ENCODE data around the gene LRRC38. TPM values are rescaled to one million over a fixed set of nuclear protein-coding genes. Genes with fewer than 3 reads are reported as not detected.

The LRRC38 gene
- total and polyA plus RNA-seq, 2 donors (not counting 1 experiment from before 2014, with no cell fraction given): not detected

DNA sequence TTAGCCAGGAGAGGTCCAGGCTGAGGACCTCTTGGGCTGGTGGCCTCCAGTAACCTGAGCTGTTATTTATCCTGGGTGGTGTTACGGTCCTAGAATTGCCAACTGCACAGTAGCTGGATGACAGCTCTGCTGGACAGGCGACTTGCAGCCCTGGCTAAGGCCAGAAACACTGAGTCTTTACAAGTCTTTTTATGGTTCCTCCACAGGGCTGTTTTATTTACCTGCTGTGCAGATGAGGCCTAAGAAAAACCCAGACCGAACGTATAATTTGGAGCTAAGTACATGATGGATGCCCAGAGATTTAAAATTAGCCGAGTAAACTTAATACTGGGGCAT is 30.4 kb upstream of the LRRC38 start:
- ATAC-seq (ENCODE audit: low read depth) (no peak), DNase-seq (no peak)
- H3K27me3 Mint-ChIP-seq: peaks cover 18% of the 10 kb centered on the region
- POLR2A ChIA-PET: no interaction called here
- Histone ChIP-seq H3K27me3 (replicated peaks in 1 of 4; ENCODE audit: control extremely low read depth in 1 of 4, control insufficient read depth in 3 of 4, insufficient read depth in 4 of 4, low read length in 3 of 4) (no peaks in the 10 kb centered on the region), H3K4me2 (replicated peaks; ENCODE audit: low read depth, low read length, poor library complexity, severe bottlenecking) (no peak overlapping the region), H4K20me1 (ENCODE audit: control insufficient read depth, insufficient read depth, low read length, poor library complexity, severe bottlenecking) (no peaks in the 10 kb centered on the region), H3K36me3 (replicated peaks in 1 of 2; ENCODE audit: control extremely low read depth in 1 of 2, control insufficient read depth in 1 of 2, extremely low read depth in 1 of 2, insufficient read depth in 2 of 2, low read length in 1 of 2) (no peaks in the 10 kb centered on the region), H3K4me3 (ENCODE audit: control extremely low read depth in 1 of 5, extremely low read depth in 1 of 5, insufficient read depth in 1 of 5, low read depth in 2 of 5, low read length in 4 of 5) (no peak overlapping the region), H3K4me1 (ENCODE audit: control insufficient read depth in 2 of 2, insufficient read depth in 2 of 2, low read length in 2 of 2) (no peaks in the 10 kb centered on the region), H2AFZ (ENCODE audit: insufficient read depth, low read depth, low read length, poor library complexity, severe bottlenecking) (no peak overlapping the region), H3K9me3 (ENCODE audit: control extremely low read depth in 1 of 3, control insufficient read depth in 2 of 3, insufficient read depth in 1 of 3, low read length in 2 of 3) (no peaks in the 10 kb centered on the region), H3K79me2 (ENCODE audit: control insufficient read depth, insufficient read depth, low read length) (no peaks in the 10 kb centered on the region), H3K27ac (ENCODE audit: low read length in 2 of 2) (no peak overlapping the region), H3K9ac (ENCODE audit: low read length) (no peak overlapping the region)
- TF ChIP-seq EZH2 (IDR thresholded peaks at IDR 0.05; ENCODE audit: borderline replicate concordance, insufficient read depth, low read depth, low read length, poor library complexity, severe bottlenecking): no peak
- TF ChIP-seq, protein P1, sequence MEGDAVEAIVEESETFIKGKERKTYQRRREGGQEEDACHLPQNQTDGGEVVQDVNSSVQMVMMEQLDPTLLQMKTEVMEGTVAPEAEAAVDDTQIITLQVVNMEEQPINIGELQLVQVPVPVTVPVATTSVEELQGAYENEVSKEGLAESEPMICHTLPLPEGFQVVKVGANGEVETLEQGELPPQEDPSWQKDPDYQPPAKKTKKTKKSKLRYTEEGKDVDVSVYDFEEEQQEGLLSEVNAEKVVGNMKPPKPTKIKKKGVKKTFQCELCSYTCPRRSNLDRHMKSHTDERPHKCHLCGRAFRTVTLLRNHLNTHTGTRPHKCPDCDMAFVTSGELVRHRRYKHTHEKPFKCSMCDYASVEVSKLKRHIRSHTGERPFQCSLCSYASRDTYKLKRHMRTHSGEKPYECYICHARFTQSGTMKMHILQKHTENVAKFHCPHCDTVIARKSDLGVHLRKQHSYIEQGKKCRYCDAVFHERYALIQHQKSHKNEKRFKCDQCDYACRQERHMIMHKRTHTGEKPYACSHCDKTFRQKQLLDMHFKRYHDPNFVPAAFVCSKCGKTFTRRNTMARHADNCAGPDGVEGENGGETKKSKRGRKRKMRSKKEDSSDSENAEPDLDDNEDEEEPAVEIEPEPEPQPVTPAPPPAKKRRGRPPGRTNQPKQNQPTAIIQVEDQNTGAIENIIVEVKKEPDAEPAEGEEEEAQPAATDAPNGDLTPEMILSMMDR (IDR thresholded peaks at IDR 0.05): no peak
- H3K27ac Mint-ChIP-seq: no peak overlapping the region
- CTCF ChIA-PET: interaction anchor here (0.7 kb wide), 1 partner anchor 182 kb away, joined by 5 read pairs; no protein-coding TSS in a partner anchor
- intact Hi-C loops (cut with micrococcal nuclease): no loop called here
- WGBS (ENCODE audit: insufficient coverage): 84% methylated on average over 2 of the region's 5 CpGs
- no peaks in the 10 kb centered on the region for H3K4me1 Mint-ChIP-seq
- no peaks in the 10 kb centered on the region for H3K9me3 Mint-ChIP-seq (ENCODE audit: insufficient read depth)
- H3K4me3 Mint-ChIP-seq: no peak overlapping the region

DNA sequence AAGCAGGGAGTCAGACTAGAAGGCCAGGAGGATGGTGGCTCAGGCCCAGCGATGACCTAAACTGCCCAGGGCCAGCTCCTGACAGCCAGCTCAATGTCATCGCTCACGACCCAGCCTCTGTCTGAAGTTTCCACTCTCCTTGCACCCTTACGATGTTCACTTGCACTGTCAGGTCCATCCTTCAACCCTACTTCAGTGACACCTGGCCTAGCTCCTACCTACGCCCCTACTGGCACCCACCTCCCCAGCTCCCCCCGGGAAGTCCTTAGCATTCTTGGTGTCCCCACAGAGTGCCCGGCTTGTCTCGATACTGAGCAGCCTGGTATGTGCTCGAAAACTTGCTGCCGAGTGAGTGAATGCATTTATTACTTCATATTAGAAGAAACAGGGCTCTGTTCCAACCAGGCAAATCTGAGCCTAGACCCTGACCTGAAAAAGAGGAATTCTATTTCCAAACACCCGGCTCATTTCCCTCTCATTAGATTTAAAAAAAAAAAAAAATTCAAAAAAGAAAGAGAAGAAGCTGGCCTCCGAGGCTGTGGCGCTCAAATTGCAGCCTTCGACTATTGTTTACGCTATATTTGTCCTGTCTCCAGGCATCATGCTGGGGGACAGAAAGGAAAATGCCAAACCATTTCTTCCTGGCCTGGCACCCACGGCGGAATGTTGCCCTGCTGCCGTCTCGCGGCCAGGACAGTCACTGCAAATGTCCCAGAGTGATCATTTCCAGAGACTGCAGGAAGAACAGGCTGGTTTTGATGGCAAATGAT is 29.8 kb upstream of the LRRC38 start:
- no peaks in the 10 kb centered on the region for H3K4me1 Mint-ChIP-seq
- intact Hi-C loops (cut with micrococcal nuclease): no loop called here
- TF ChIP-seq, protein P1 (IDR thresholded peaks at IDR 0.05): no peak
- no peak for TF ChIP-seq EZH2 (IDR thresholded peaks at IDR 0.05; ENCODE audit: borderline replicate concordance, insufficient read depth, low read depth, low read length, poor library complexity, severe bottlenecking)
- no peak for DNase-seq
- Histone ChIP-seq H3K79me2 (ENCODE audit: control insufficient read depth, insufficient read depth, low read length) (no peaks in the 10 kb centered on the region), H3K4me1 (ENCODE audit: control insufficient read depth in 2 of 2, insufficient read depth in 2 of 2, low read length in 2 of 2) (no peaks in the 10 kb centered on the region), H4K20me1 (ENCODE audit: control insufficient read depth, insufficient read depth, low read length, poor library complexity, severe bottlenecking) (no peaks in the 10 kb centered on the region), H3K9me3 (ENCODE audit: control extremely low read depth in 1 of 3, control insufficient read depth in 2 of 3, insufficient read depth in 1 of 3, low read length in 2 of 3) (no peaks in the 10 kb centered on the region), H3K9ac (ENCODE audit: low read length) (no peak overlapping the region), H2AFZ (ENCODE audit: insufficient read depth, low read depth, low read length, poor library complexity, severe bottlenecking) (no peak overlapping the region), H3K27me3 (replicated peaks in 1 of 4; ENCODE audit: control extremely low read depth in 1 of 4, control insufficient read depth in 3 of 4, insufficient read depth in 4 of 4, low read length in 3 of 4) (no peaks in the 10 kb centered on the region), H3K36me3 (replicated peaks in 1 of 2; ENCODE audit: control extremely low read depth in 1 of 2, control insufficient read depth in 1 of 2, extremely low read depth in 1 of 2, insufficient read depth in 2 of 2, low read length in 1 of 2) (no peaks in the 10 kb centered on the region), H3K4me2 (replicated peaks; ENCODE audit: low read depth, low read length, poor library complexity, severe bottlenecking) (no peak overlapping the region), H3K27ac (ENCODE audit: low read length in 2 of 2) (no peak overlapping the region), H3K4me3 (ENCODE audit: control extremely low read depth in 1 of 5, extremely low read depth in 1 of 5, insufficient read depth in 1 of 5, low read depth in 2 of 5, low read length in 4 of 5) (no peak overlapping the region)
- H3K27me3 Mint-ChIP-seq: peaks cover 14% of the 10 kb centered on the region
- no peaks in the 10 kb centered on the region for H3K9me3 Mint-ChIP-seq (ENCODE audit: insufficient read depth)
- CTCF ChIA-PET: interaction anchor here (0.7 to 1.2 kb wide), 2 partner anchors 182 to 419 kb away, joined by 4 to 5 read pairs; no protein-coding TSS in a partner anchor
- ATAC-seq (ENCODE audit: low read depth): no peak
- POLR2A ChIA-PET: no interaction called here
- WGBS (ENCODE audit: insufficient coverage): 68% methylated on average over 13 of the region's 20 CpGs
- no peak overlapping the region for H3K4me3 Mint-ChIP-seq
- no peak overlapping the region for H3K27ac Mint-ChIP-seq

Data from B cell (primary cell).